SU-DHL-6 (cell line): ENCODE results near the gene GAS5.

Experiments
- H2AFZ ChIP-seq: fragments of 200-600 bp; sonication (generic); 2 replicates; pipeline ENCODE4 v1.6.1; 2014; ENCODE audit warnings: low read depth, mild to moderate bottlenecking, moderate library complexity, mixed read lengths, antibody characterized with exemption, low read length; ENCODE audit not compliant: severe bottlenecking
- H3F3A ChIP-seq: fragments of 200-600 bp; shearing (Covaris generic); 2 replicates; pipeline ENCODE4 v1.6.0; 2016; ENCODE audit warnings: antibody characterized with exemption, mild to moderate bottlenecking; ENCODE audit not compliant: insufficient read depth
- H3K27ac ChIP-seq: fragments of 200-600 bp; sonication (generic); 2 replicates; pipeline ENCODE4 v1.5.1; 2016; ENCODE audit warnings: low read depth, mild to moderate bottlenecking, low read length, moderate library complexity, mixed read lengths
- H3K27me3 ChIP-seq: fragments of 200-600 bp; sonication (generic), shearing (Covaris generic); 2 replicates; pipeline ENCODE4 v1.6.0; 2014; ENCODE audit warnings: mild to moderate bottlenecking, low read length
- H3K36me3 ChIP-seq: fragments of 200-600 bp; sonication (generic); 2 replicates; pipeline ENCODE4 v1.6.1; 2014; ENCODE audit warnings: mild to moderate bottlenecking, low read length, mixed read lengths
- H3K4me2 ChIP-seq: fragments of 300-600, 200-600 bp; shearing (Covaris generic), sonication (generic); 2 replicates; pipeline ENCODE4 v1.6.0; 2014; ENCODE audit warnings: low read length, low read depth, mild to moderate bottlenecking; ENCODE audit not compliant: poor library complexity, severe bottlenecking
- H3K4me3 ChIP-seq: fragments of 200-600 bp; sonication (generic); 2 replicates; pipeline ENCODE4 v1.5.1; 2014; ENCODE audit warnings: antibody characterized with exemption, low read length, mild to moderate bottlenecking, mixed read lengths; ENCODE audit not compliant: insufficient read depth, poor library complexity, severe bottlenecking
- H3K79me2 ChIP-seq: fragments of 200-600 bp; sonication (generic); 2 replicates; pipeline ENCODE4 v1.6.1; 2014; ENCODE audit warnings: mild to moderate bottlenecking, low read length, moderate library complexity; ENCODE audit not compliant: insufficient read depth
- H3K9ac ChIP-seq: fragments of 200-600 bp; sonication (generic); 2 replicates; pipeline ENCODE4 v1.7.0; 2014; ENCODE audit warnings: mild to moderate bottlenecking, low read length
- H3K9me2 ChIP-seq: fragments of 200-600 bp; sonication (generic); replicated peaks from 2 replicates; pipeline ENCODE4 v1.6.1; 2014; ENCODE audit warnings: low read length; ENCODE audit not compliant: insufficient read depth
- H3K9me3 ChIP-seq: fragments of 200-600 bp; sonication (generic); 2 replicates; pipeline ENCODE4 v1.6.1; 2014; ENCODE audit warnings: low read length, mixed read lengths; ENCODE audit not compliant: insufficient read depth
- H4K20me1 ChIP-seq: fragments of 200-600 bp; sonication (generic); 2 replicates; pipeline ENCODE4 v1.6.1; 2014; ENCODE audit warnings: low read depth, mild to moderate bottlenecking, antibody characterized with exemption, low read length, moderate library complexity, mixed read lengths
- CTCF ChIP-seq: fragments of 200-600 bp; sonication (generic); IDR thresholded peaks from one replicate; pipeline ENCODE4 v1.5.1; 2017; ENCODE audit warnings: antibody characterized with exemption, mild to moderate bottlenecking, low read length, moderate library complexity; ENCODE audit not compliant: insufficient read depth, poor library complexity, severe bottlenecking
- EZH2phosphoT487 ChIP-seq: fragments of 200-600 bp; sonication (generic), shearing (Covaris generic); conservative IDR thresholded peaks from 2 replicates; pipeline ENCODE4 v1.6.1; 2018; ENCODE audit warnings: mild to moderate bottlenecking, antibody characterized with exemption, low read length, moderate library complexity, mixed read lengths

Gene GAS5

GRCh38 chr1:173866413-173867115, 1.2 kb downstream of the GAS5 start:
- Histone ChIP-seq H3K9me3 (no peaks in the 10 kb centered on the region), H3K36me3 (peaks cover 48% of the 10 kb centered on the region), H3F3A (peaks cover 80% of the 10 kb centered on the region), H3K79me2 (peaks cover 16% of the 10 kb centered on the region), H3K9me2 (no peaks in the 10 kb centered on the region), H3K4me2 (peak overlapping the region; percentile 85), H3K27ac (peak overlapping the region; percentile 91), H4K20me1 (peaks cover 10% of the 10 kb centered on the region; the same call in 1 of the 2 replicates), H2AFZ (no peak overlapping the region), H3K27me3 (no peaks in the 10 kb centered on the region), H3K9ac (peak overlapping the region; percentile 88), H3K4me3 (peak overlapping the region; percentile 99)
- TF ChIP-seq CTCF (no peak), EZH2phosphoT487 (no peak)

- TF ChIP-seq CTCF (no peak), EZH2phosphoT487 (no peak)
- Histone ChIP-seq H2AFZ (no peak overlapping the region), H3K27me3 (no peaks in the 10 kb centered on the region), H4K20me1 (peaks cover 10% of the 10 kb centered on the region; the same call in 1 of the 2 replicates), H3K9me2 (no peaks in the 10 kb centered on the region), H3K9me3 (no peaks in the 10 kb centered on the region), H3F3A (peaks cover 89% of the 10 kb centered on the region), H3K27ac (peak overlapping the region; percentile 91), H3K36me3 (peaks cover 48% of the 10 kb centered on the region), H3K4me3 (peak overlapping the region; percentile 99), H3K79me2 (peaks cover 16% of the 10 kb centered on the region), H3K4me2 (peak overlapping the region; percentile 85), H3K9ac (peak overlapping the region; percentile 88)
Observed at GRCh38 chr1:173865468-173866164, 2.2 kb downstream of the GAS5 start.

GRCh38 chr1:173864179-173864867, 3.5 kb downstream of the GAS5 start:
- Histone ChIP-seq H3K9me3 (no peaks in the 10 kb centered on the region), H3K27ac (peak overlapping the region; percentile 91; the same call in 1 of the 2 replicates), H3K9me2 (no peaks in the 10 kb centered on the region), H3F3A (peaks cover 86% of the 10 kb centered on the region), H3K36me3 (peaks cover 54% of the 10 kb centered on the region), H2AFZ (no peak overlapping the region), H3K4me3 (no peak overlapping the region), H3K27me3 (no peaks in the 10 kb centered on the region), H3K4me2 (peak overlapping the region; percentile 85), H3K9ac (0 out of 2 replicates have a peak overlapping the region, but pooled peaks have one; percentile 88), H3K79me2 (peaks cover 16% of the 10 kb centered on the region), H4K20me1 (peaks cover 10% of the 10 kb centered on the region; the same call in 1 of the 2 replicates)
- TF ChIP-seq CTCF (no peak), EZH2phosphoT487 (no peak)
